Fibroblast of mammary gland (primary cell): ENCODE measurements around the gene YOD1.
A peak's percentile ranks its signal among the peaks of the same experiment; 100 is the strongest.

Experiments used
- DNase-seq: peaks from one replicate; pipeline ENCODE4 v3.0.0-alpha.2; 2010; ENCODE audit warnings: low read depth
- H3K4me3 ChIP-seq: 2 replicates; pipeline ENCODE4 v1.5.1; 2011; ENCODE audit warnings: low read depth, mild to moderate bottlenecking, low read length, moderate library complexity; ENCODE audit not compliant: control insufficient read depth
- TF ChIP-seq, protein P1 (sequence below): conservative IDR thresholded peaks from 2 replicates; pipeline ENCODE4 v1.5.1; 2011; ENCODE audit warnings: low read depth, low read length, inconsistent platforms; ENCODE audit not compliant: control insufficient read depth, insufficient read depth

YOD1 gene

DNA sequence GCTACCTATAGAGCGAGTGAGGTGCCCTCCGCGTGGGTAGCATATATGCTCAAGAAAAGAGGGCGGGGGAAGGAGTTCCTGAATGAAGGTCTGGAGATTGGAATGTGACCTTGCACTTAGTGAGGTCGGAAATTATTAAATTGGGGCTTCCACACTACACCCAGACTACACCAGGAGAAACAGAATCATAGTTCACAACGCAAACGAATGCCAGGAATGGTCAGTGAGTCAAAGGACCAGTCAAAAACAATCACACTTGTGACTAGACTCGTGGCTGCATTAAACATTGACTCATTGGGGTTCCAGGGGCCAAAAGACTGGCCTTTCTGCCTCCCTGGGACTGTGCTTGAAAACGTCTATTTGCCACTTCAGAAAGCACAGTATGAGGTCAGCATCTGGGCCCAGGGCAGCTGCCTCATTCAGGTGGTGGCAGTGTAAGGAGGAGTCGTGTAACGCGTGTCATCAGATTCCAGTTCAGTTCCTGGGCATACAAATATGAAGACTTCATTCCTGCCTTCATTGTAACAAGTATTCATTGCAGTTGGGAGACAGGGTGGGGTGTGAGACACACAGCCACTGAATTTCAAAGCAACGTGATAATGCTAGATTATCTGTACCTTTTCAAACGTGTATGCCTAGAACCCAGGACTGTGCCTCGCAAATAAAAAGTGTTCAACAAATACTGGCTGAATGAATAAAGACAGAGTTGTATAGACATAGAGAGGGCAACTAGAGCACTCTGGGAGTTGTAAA lies at the start of gene YOD1:
YOD1 (minus strand) TSS at position 18 of the 753 bp plus-strand sequence. CDS start 178 bp downstream, outside the sequence.
- TF ChIP-seq, protein P1, sequence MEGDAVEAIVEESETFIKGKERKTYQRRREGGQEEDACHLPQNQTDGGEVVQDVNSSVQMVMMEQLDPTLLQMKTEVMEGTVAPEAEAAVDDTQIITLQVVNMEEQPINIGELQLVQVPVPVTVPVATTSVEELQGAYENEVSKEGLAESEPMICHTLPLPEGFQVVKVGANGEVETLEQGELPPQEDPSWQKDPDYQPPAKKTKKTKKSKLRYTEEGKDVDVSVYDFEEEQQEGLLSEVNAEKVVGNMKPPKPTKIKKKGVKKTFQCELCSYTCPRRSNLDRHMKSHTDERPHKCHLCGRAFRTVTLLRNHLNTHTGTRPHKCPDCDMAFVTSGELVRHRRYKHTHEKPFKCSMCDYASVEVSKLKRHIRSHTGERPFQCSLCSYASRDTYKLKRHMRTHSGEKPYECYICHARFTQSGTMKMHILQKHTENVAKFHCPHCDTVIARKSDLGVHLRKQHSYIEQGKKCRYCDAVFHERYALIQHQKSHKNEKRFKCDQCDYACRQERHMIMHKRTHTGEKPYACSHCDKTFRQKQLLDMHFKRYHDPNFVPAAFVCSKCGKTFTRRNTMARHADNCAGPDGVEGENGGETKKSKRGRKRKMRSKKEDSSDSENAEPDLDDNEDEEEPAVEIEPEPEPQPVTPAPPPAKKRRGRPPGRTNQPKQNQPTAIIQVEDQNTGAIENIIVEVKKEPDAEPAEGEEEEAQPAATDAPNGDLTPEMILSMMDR = no peak
- peak; percentile 88 for DNase-seq
- peak within 1 kb of the TSS; percentile 96 for H3K4me3 ChIP-seq

DNA sequence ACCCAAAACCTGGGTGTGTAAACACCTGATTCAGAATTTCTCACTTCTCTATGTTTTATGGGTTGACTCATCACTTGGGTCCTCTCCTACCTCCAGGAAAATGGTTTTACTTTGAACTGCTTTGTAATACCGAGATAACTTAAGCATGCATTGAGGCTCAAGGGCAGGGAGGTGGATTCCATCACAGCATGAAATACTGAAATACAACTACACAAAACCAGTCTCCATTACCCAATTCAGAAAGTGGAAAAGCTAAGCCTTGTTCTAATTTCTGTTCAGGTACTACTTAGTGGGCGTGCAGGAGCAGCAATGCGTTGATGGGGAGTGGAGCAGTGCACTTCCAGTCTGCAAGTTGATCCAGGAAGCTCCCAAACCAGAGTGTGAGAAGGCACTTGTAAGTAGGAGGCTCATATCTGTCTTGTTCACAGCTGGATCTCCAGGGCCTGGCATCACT lies 46.9 kb upstream of the YOD1 start:
- no peak for DNase-seq
- H3K4me3 ChIP-seq = no peak overlapping the region
- TF ChIP-seq, protein P1 = no peak

DNA sequence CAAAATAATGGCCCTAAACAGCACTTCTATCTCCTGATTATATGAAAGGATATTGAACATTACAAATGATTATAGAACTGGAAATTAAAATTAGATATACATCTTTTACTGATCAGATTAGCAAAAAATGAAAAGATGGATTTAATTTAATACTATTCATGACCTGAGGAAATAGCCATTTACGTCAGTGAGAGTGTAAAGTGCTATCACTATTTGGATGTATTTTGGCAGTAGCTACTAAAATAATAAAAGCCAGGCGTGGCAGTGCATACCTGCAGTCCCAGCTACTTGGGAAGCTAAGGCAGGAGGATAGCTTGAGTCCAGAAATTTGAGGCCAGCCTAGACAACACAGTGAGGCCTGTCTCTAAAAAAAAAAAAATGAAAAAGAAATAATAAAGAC lies 42.9 kb upstream of the YOD1 start:
- H3K4me3 ChIP-seq = no peak overlapping the region
- DNase-seq = no peak
- TF ChIP-seq, protein P1 = no peak

DNA sequence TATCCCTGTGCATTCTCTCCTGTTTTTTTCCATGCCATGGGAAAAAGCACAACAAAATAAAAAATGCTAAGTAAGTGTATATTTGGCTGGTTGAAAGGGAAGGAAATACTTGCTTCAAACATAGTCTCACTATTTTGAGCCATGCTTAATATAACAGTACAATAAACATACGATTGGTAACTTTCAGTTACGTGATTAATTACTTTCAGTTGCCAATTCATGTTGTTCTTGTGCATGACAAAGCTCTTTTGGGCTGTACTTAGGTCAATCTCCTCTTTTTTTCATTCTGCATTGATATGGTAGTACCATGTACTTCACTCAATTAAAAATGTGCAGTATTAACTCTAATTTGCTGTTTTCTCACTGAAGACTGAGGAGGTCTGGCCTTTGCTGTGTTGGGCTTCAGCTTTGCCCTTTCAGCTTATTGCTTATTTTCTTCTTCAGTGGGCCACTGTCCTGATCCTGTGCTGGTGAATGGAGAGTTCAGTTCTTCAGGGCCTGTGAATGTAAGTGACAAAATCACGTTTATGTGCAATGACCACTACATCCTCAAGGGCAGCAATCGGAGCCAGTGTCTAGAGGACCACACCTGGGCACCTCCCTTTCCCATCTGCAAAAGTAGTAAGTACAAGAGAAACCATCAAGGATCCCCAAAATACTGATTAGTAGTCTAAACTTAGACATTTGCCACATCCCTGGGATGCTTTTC lies 40.3 kb upstream of the YOD1 start:
- no peak for DNase-seq
- no peak overlapping the region for H3K4me3 ChIP-seq
- TF ChIP-seq, protein P1 = no peak

DNA sequence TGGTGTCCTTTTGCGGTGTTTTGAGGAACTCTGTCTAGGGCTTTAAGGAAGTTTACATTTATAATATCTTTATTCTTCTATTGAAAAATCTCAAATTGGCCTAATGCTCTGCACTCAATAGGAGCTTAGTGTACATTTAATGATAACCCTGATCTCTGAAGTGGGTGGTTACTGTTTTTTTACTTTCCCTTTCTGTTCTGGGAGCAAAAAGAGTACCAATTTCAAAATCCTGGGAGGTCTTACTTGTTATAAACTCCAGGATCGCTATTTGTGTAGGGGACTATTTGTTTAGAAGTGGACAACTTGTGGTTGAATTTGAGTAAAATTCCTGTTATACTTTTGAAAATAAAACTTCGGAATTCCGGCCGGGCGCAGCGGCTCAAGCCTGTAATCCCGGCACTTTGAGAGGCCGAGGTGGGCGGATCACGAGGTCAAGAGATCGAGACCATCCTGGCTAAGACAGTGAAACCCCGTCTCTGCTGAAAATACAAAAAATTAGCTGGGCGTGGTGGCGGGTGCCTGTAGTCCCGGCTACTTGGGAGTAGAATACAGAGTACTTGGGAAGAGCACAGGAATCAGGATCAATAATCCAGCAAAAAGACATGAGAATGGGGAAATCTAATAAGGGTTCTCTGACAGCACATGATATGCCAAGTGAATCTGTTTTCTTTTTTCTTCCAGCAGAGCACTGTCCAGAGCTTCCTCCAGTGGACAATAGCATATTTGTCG lies 38.8 kb upstream of the YOD1 start:
- TF ChIP-seq, protein P1 = no peak
- H3K4me3 ChIP-seq = no peak overlapping the region
- DNase-seq = no peak

DNA sequence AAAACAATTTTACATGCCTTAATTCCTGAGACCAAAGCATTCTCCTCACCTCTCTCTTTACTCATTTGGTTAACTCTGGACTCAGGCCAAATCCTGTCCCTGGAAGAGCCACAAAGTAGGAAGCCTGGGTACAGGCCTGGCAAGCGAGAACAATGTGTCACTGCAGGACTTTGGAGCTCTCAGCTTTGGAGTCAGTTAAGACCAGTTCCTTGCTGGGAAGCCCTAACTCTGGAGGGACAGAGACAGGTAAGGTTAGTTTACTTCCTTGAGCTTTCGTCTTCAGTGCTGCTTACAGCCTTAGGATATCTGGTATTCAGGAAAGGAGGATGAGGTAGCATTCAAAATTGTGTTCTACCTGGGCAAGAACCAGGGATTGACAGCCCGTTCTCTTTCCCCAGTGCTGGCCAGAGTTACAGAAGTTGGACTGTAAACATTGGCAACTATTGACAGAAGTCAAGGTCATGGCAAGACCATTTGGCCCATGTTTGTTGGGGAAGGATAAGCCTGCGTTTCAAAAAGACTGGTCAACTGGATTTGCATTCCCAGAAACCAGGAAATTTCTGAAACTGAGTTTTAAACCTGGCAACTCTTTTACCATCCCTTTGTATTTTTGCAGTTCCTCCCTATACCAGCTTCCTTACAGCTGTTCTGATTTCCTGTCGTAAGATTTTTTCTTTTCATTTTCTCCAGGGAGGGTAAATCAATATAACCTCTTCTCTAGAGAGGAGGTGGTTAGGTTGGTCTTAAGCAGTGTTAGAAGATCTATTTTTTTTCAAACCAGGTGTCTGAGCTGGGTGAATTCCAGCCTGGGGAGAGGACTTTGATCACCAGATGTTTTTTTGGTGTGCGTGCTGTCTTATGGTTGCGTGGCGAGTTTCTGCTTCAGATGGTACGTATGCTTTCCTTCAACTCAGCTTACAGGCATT lies 38.0 kb upstream of the YOD1 start, which contains the start of gene C4BPB:
C4BPB (plus strand) TSS at position 160 of the 926 bp plus-strand sequence; CDS start at position 832, 672 bp downstream.
- no peak for DNase-seq
- TF ChIP-seq, protein P1 = no peak

More for the DNA sequence above, 38.0 kb upstream of the YOD1 start, which contains the start of gene C4BPB:
- no peak within 1 kb of the TSS for H3K4me3 ChIP-seq
